Dendritic cell treated with granulocyte-macrophage colony-stimulating factor and Interleukin-4, amounts not matched to agents 40 ng/mL and 50 ng/mL, for 4 days (primary cell): ENCODE data around the gene TMEM88.
A peak's percentile ranks its signal among the peaks of the same experiment; 100 is the strongest.

Source experiments
- H3K27ac Mint-ChIP-seq: one replicate; pipeline ENCODE4 v1.8.0; 2022; ENCODE audit warnings: mild to moderate bottlenecking, mixed read lengths
- H3K27me3 Mint-ChIP-seq: one replicate; pipeline ENCODE4 v1.8.0; 2022; ENCODE audit warnings: mild to moderate bottlenecking, mixed read lengths
- H3K36me3 Mint-ChIP-seq: one replicate; pipeline ENCODE4 v1.8.0; 2022; ENCODE audit warnings: low read depth, mixed read lengths
- H3K4me1 Mint-ChIP-seq: one replicate; pipeline ENCODE4 v1.8.0; 2022; ENCODE audit warnings: low read depth, mixed read lengths
- H3K4me3 Mint-ChIP-seq: one replicate; pipeline ENCODE4 v1.8.0; 2022; ENCODE audit warnings: mild to moderate bottlenecking, moderate library complexity, mixed read lengths
- H3K9me3 Mint-ChIP-seq: one replicate; pipeline ENCODE4 v1.8.0; 2022; ENCODE audit warnings: mixed read lengths
- intact Hi-C: fragments of 100-400 bp; cut with micrococcal nuclease; formaldehyde crosslinking; loops from one replicate; pipeline ENCODE4 v1.15.0; 2022

The TMEM88 gene

GRCh38 chr17:7851438-7852261 is 3.2 kb upstream of the TMEM88 start:
- intact Hi-C loops: loop anchor here (1.0 to 5.0 kb wide), 3 partner anchors 17 to 104 kb away; partner anchors contain the start of gene KDM6B
- H3K4me3 Mint-ChIP-seq: peak overlapping the region; percentile 20

DNA sequence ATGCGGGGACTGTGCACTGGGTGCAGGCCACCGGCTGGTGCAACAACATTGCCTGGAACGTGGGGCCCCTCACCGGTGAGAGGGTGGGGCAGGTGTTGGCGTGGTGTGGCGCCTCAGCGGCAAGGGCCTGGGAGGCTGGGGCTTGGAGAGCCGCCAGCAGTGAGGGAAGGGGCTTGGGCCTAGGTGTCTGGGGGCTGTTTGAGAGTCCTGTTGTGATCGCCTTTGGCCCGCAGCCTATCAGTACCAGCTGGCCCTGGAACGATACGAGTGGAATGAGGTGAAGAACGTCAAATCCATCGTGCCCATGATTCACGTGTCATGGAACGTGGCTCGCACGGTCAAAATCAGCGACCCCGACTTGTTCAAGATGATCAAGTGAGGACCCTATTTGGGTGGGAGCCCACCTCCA is 2.6 kb upstream of the TMEM88 start:
- Mint-ChIP-seq H3K4me3 (no peak overlapping the region), H3K4me1 (peaks cover 49% of the 10 kb centered on the region), H3K9me3 (no peaks in the 10 kb centered on the region), H3K27ac (no peak overlapping the region), H3K36me3 (no peaks in the 10 kb centered on the region), H3K27me3 (no peaks in the 10 kb centered on the region)
- intact Hi-C loops: loop anchor here (5.0 kb wide), 1 partner anchor 105 kb away; no protein-coding TSS in a partner anchor

More at GRCh38 chr17:7851438-7852261, 3.2 kb upstream of the TMEM88 start:
- H3K4me1 Mint-ChIP-seq: peaks cover 55% of the 10 kb centered on the region
- H3K27me3 Mint-ChIP-seq: no peaks in the 10 kb centered on the region
- H3K27ac Mint-ChIP-seq: peak overlapping the region; percentile 31
- H3K36me3 Mint-ChIP-seq: no peaks in the 10 kb centered on the region
- no peaks in the 10 kb centered on the region for H3K9me3 Mint-ChIP-seq

- Mint-ChIP-seq H3K9me3 (no peaks in the 10 kb centered on the region), H3K27ac (no peak overlapping the region), H3K4me1 (peaks cover 44% of the 10 kb centered on the region), H3K27me3 (no peaks in the 10 kb centered on the region), H3K36me3 (no peaks in the 10 kb centered on the region), H3K4me3 (no peak overlapping the region)
- intact Hi-C loops: loop anchor here (5.0 kb wide), 1 partner anchor 106 kb away; no protein-coding TSS in a partner anchor
These were observed 1.8 kb upstream of the TMEM88 start for GRCh38 chr17:7852919-7853690.

- Mint-ChIP-seq H3K4me1 (peaks cover 41% of the 10 kb centered on the region), H3K36me3 (no peaks in the 10 kb centered on the region), H3K27me3 (no peaks in the 10 kb centered on the region), H3K4me3 (no peak overlapping the region), H3K9me3 (no peaks in the 10 kb centered on the region), H3K27ac (no peak overlapping the region)
- intact Hi-C loops: loop anchor here (5.0 kb wide), 1 partner anchor 106 kb away; no protein-coding TSS in a partner anchor
These were observed 1.2 kb upstream of the TMEM88 start for GRCh38 chr17:7853691-7854038.

DNA sequence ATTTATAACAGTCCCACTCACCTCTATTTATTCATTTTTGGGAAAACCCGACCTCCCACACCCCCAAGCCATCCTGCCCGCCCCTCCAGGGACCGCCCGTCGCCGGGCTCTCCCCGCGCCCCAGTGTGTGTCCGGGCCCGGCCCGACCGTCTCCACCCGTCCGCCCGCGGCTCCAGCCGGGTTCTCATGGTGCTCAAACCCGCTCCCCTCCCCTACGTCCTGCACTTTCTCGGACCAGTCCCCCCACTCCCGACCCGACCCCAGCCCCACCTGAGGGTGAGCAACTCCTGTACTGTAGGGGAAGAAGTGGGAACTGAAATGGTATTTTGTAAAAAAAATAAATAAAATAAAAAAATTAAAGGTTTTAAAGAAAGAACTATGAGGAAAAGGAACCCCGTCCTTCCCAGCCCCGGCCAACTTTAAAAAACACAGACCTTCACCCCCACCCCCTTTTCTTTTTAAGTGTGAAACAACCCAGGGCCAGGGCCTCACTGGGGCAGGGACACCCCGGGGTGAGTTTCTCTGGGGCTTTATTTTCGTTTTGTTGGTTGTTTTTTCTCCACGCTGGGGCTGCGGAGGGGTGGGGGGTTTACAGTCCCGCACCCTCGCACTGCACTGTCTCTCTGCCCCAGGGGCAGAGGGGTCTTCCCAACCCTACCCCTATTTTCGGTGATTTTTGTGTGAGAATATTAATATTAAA is 638 bp upstream of the TMEM88 start:
- Mint-ChIP-seq H3K9me3 (no peaks in the 10 kb centered on the region), H3K36me3 (no peaks in the 10 kb centered on the region), H3K27me3 (no peaks in the 10 kb centered on the region), H3K4me3 (no peak overlapping the region), H3K27ac (no peak overlapping the region), H3K4me1 (peaks cover 36% of the 10 kb centered on the region)
- intact Hi-C loops: loop anchor here (5.0 kb wide), 1 partner anchor 107 kb away; no protein-coding TSS in a partner anchor

DNA sequence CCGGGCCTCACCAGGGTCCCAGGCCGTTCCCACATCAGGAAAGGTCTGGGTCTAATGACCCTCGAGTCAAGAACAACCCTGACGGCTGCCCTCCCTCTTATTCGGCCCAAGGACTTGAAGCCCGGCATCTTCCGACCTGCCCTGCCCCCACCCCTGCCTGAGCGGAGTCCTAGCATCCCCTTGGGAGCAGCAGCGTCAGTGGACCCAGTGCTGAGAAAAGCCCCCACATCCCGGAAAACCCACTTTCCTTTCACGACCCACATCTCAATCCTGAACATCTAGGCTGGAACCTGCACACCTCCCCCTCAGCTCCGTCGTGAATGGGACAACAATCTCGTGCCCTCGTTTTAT is 769 bp downstream of the TMEM88 start:
- intact Hi-C loops: loop anchor here (2.0 kb wide), 1 partner anchor 13 kb away; no protein-coding TSS in a partner anchor
- H3K4me1 Mint-ChIP-seq: peaks cover 22% of the 10 kb centered on the region
- no peak overlapping the region for H3K4me3 Mint-ChIP-seq
- H3K27ac Mint-ChIP-seq: no peak overlapping the region
- H3K36me3 Mint-ChIP-seq: no peaks in the 10 kb centered on the region
- H3K27me3 Mint-ChIP-seq: no peaks in the 10 kb centered on the region
- H3K9me3 Mint-ChIP-seq: no peaks in the 10 kb centered on the region

GRCh38 chr17:7856011-7856810 is 1.3 kb downstream of the TMEM88 start:
- intact Hi-C loops: loop anchor here (2.0 kb wide), 1 partner anchor 13 kb away; no protein-coding TSS in a partner anchor
- H3K27me3 Mint-ChIP-seq: no peaks in the 10 kb centered on the region
- H3K4me3 Mint-ChIP-seq: no peak overlapping the region
- no peaks in the 10 kb centered on the region for H3K36me3 Mint-ChIP-seq
- no peaks in the 10 kb centered on the region for H3K9me3 Mint-ChIP-seq
- no peak overlapping the region for H3K27ac Mint-ChIP-seq
- peaks cover 16% of the 10 kb centered on the region for H3K4me1 Mint-ChIP-seq

DNA sequence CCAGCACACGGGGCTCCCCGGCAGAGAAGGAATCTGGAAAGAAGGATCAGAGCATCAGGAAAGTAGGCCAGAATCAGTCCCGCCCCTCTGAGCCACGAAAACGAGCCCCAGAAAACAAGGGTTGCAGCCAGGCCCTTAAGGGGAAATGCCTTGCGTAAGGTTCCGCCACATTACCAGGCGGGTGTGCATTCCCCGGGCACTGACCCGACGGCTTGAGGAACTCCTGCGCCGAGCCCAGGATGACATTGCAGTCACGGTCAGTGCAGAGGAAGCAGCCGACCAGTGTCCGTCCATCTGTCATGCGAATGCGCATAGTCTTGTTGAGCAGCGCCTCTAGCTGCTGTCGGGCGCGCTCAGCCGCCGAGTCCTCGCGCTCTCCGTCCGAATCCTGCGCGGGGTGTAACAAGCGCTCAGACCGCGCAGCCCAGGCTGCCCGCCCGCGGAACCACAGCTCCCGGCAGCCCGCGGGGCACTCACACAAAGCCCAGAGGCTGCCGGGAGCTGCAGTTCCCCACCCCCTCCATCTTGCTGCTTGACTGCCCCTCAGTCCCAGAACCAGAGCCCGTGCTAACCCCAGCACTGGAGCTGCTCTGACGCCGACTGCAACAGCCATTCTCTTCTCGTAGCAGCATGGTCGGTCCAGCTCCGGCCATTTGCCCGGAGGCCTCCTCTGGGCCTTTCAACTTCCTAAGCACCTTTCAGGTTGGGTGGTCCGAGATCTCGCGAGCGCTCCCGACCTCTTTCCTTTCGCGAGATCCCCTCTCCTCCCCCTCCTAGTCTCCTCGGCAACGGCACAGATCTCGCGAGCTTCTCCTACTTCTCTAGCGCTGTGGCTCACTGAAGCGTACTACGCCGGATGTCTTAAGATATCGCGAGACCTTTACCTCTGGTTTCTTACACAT is 2.2 kb downstream of the TMEM88 start, which contains the start of gene NAA38:
Gene NAA38, minus strand, starts transcription at position 749 of the 902 bp plus-strand sequence. Its CDS starts 96 bp downstream, at position 653.
- Mint-ChIP-seq H3K4me1 (peaks cover 15% of the 10 kb centered on the region), H3K27me3 (no peaks in the 10 kb centered on the region), H3K4me3 (no peak within 1 kb of the TSS), H3K36me3 (no peaks in the 10 kb centered on the region), H3K27ac (no peak within 1 kb of the TSS), H3K9me3 (no peaks in the 10 kb centered on the region)
- intact Hi-C loops: loop anchor here (2.0 kb wide), 1 partner anchor 14 kb away; no protein-coding TSS in a partner anchor

GRCh38 chr17:7857713-7858521 is 3.1 kb downstream of the TMEM88 start, which contains the start of gene CYB5D1:
Gene CYB5D1 (plus strand): TSS chr17:7858003. CDS start chr17:7858135, 132 bp downstream.
- H3K4me1 Mint-ChIP-seq: peaks cover 13% of the 10 kb centered on the region
- H3K27ac Mint-ChIP-seq: no peak within 1 kb of the TSS
- no peaks in the 10 kb centered on the region for H3K9me3 Mint-ChIP-seq
- intact Hi-C loops: loop anchor here (2.0 kb wide), 1 partner anchor 15 kb away; no protein-coding TSS in a partner anchor
- no peaks in the 10 kb centered on the region for H3K27me3 Mint-ChIP-seq
- H3K36me3 Mint-ChIP-seq: no peaks in the 10 kb centered on the region
- H3K4me3 Mint-ChIP-seq: no peak within 1 kb of the TSS

DNA sequence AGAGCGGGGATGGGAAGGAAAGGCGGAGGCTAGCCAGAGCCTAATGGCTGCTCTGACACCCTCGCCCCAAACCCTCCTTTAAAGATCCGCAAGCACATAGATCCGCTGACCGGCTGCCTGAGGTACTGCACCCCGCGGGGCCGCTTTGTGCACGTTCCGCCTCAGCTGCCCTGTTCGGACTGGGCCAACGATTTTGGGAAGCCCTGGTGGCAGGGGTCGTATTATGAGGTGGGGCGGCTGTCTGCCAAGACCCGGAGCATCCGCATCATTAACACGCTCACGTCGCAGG is 3.6 kb downstream of the TMEM88 start:
- intact Hi-C loops: no loop called here
- H3K27ac Mint-ChIP-seq: no peak overlapping the region
- H3K36me3 Mint-ChIP-seq: no peaks in the 10 kb centered on the region
- no peak overlapping the region for H3K4me3 Mint-ChIP-seq
- H3K4me1 Mint-ChIP-seq: peaks cover 13% of the 10 kb centered on the region
- H3K27me3 Mint-ChIP-seq: no peaks in the 10 kb centered on the region
- no peaks in the 10 kb centered on the region for H3K9me3 Mint-ChIP-seq

DNA sequence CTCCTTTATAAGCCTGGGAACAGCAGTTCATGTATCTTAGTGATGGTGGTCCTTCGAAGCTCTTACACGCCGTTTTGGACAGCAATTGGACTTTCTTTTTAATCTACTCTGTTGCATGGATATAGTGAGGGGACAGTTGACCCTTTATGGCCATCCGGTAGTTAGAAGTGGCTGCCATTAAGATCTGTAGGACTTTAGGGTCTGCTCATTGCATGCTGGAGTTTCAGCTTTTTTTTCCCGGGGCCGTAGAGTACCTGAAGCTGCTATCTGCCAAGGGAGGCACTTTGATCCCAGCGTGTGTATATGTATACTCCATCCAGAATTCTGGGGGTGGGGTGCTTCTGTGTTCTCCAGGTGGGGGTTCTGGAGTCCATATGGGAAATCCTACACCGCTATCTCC is 4.2 kb downstream of the TMEM88 start:
- Mint-ChIP-seq H3K27me3 (no peaks in the 10 kb centered on the region), H3K27ac (no peak overlapping the region), H3K9me3 (no peaks in the 10 kb centered on the region), H3K4me3 (no peak overlapping the region), H3K36me3 (no peaks in the 10 kb centered on the region), H3K4me1 (peaks cover 13% of the 10 kb centered on the region)
- intact Hi-C loops: no loop called here
